ENCODE measurements around the gene KDM4B. TPM values are rescaled to one million over a fixed set of nuclear protein-coding genes. Genes with fewer than 3 reads are reported as not detected.
"Not testable (repeated sequence)": the region's sequence is repeated elsewhere in the genome, so short reads cannot be mapped to it uniquely, and the experiment has no call there.

The KDM4B gene
- total and polyA plus RNA-seq, 4 donors, result 17.1 to 49.5 (median 24.7) TPM

DNA sequence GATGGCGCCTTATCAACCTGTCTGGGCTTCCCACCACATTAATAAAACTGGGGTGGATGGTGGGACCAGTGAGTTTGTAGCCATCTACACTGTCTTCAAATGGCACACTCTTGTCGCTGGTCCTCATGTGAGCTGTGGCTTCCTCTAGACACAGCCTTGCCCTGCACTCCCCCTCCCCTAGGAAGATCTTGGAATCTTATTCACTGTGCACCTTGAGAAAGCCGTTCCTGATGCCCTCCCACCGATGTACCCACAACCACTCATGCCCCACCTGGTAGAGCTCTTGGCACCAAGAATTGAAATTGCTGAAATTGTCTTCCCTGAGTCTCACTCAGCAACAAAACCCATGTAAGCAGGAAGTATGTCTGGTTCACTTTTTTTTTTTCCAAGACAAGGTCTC is 225.7 kb downstream of the KDM4B start:
- no peak overlapping the region for H3K27ac ChIP-seq (ENCODE audit: low read depth in 1 of 2, low read length in 1 of 2)
- no peak for TF ChIP-seq CTCF (IDR thresholded peaks at IDR 0.05; ENCODE audit: control extremely low read depth, extremely low read depth)
- ATAC-seq (ENCODE audit: insufficient read depth, low FRiP score), result no peak
- no peaks in the 10 kb centered on the region for H3K9me3 ChIP-seq (ENCODE audit: control insufficient read depth in 4 of 4, insufficient read depth in 3 of 4, low read length in 3 of 4)
- no peaks in the 10 kb centered on the region for H3K4me1 ChIP-seq (ENCODE audit: control insufficient read depth in 5 of 5, insufficient read depth in 5 of 5, low read length in 5 of 5)
- no peak for DNase-seq
- H3K4me3 ChIP-seq, result no peak overlapping the region
- H3K9ac ChIP-seq (ENCODE audit: insufficient read depth in 1 of 2, low read length in 2 of 2), result no peak overlapping the region
- no peaks in the 10 kb centered on the region for H3K27me3 ChIP-seq (ENCODE audit: control insufficient read depth in 3 of 3, insufficient read depth in 3 of 3, low read length in 2 of 3)
- 94 to 96% methylated on average over 4 of the region's 4 CpGs for WGBS, 2 donors
- no peaks in the 10 kb centered on the region for H3K36me3 ChIP-seq (ENCODE audit: control insufficient read depth in 4 of 4, insufficient read depth in 4 of 4, low read length in 4 of 4)

DNA sequence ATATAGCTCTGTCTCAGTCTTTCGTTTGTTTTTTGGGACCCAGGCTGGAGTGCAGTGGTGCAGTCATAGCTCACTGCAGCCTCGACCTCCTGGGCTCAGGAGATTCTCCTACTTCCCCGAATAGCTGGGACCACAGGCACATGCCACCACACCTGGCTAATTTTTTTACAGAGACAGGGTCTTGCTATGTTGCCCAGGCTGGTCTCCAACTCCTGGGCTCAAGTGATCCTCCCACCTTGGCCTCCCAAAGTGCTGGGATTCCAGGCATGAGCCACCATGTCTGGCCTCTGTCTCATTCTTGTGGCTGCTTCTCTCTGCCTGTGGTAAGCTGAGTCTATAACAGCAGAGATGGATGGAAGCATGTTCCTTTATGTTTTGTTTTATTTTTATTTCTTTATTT is 226.7 kb downstream of the KDM4B start:
- H3K27me3 ChIP-seq (ENCODE audit: control insufficient read depth in 3 of 3, insufficient read depth in 3 of 3, low read length in 2 of 3); DNase-seq; H3K9me3 ChIP-seq (ENCODE audit: control insufficient read depth in 4 of 4, insufficient read depth in 3 of 4, low read length in 3 of 4); H3K27ac ChIP-seq (ENCODE audit: low read depth in 1 of 2, low read length in 1 of 2); H3K4me3 ChIP-seq; ATAC-seq (ENCODE audit: insufficient read depth, low FRiP score); H3K36me3 ChIP-seq (ENCODE audit: control insufficient read depth in 4 of 4, insufficient read depth in 4 of 4, low read length in 4 of 4); H3K9ac ChIP-seq (ENCODE audit: insufficient read depth in 1 of 2, low read length in 2 of 2); H3K4me1 ChIP-seq (ENCODE audit: control insufficient read depth in 5 of 5, insufficient read depth in 5 of 5, low read length in 5 of 5): not testable (repeated sequence)
- WGBS, 2 donors, result 79 to 86% methylated on average over 3 of the region's 3 CpGs

DNA sequence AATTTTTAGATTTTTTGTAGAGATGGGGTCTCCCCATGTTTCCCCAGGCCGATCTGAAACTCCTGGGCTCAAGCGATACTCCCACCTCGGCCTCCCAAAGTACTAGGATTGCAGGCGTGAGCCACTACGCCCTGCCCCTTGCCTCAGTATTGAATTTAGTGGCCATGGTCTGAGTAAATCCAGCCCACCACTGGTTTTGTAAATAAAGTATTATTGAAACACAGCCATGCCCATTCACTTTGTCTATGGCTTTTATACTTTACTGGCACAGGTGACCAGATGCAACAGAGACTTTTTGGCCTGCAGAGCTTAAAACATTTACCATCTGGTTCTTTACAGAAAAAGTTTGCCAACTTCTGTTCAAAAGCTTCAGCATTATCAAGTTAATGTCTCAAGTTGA is 227.9 kb downstream of the KDM4B start:
- WGBS, 2 donors, result 91 to 98% methylated on average over 5 of the region's 5 CpGs
- H3K4me3 ChIP-seq, result no peak overlapping the region
- DNase-seq, result no peak

DNA sequence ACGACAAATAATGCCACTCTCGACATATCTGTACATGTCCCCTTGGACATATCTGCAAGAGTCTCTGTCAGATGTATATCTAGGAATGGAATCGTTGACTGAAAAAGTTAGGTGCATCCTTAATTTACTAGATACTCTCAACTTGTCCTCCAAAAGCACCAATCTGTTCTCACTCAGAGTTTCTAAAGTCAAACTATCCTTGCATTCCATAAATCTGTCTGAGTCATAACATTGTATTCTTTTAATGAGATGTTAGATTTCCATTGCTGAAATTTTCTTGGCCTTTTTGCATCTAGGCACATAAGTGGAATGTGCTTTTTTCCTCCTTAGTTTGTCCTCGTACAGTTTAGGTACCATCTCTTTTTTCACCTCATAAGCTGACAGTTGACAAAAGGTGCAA is 231.9 kb downstream of the KDM4B start:
- DNase-seq, result no peak
- Histone ChIP-seq H3K36me3 (ENCODE audit: control insufficient read depth in 4 of 4, insufficient read depth in 4 of 4, low read length in 4 of 4) (peaks cover 0 to 6% (median 0%) of the 10 kb centered on the region in 4 donors), H3K27me3 (ENCODE audit: control insufficient read depth in 3 of 3, insufficient read depth in 3 of 3, low read length in 2 of 3) (no peaks in the 10 kb centered on the region), H3K9me3 (ENCODE audit: control insufficient read depth in 4 of 4, insufficient read depth in 3 of 4, low read length in 3 of 4) (peaks cover 0 to 14% (median 5%) of the 10 kb centered on the region in 4 donors), H3K4me3 (no peak overlapping the region), H3K9ac (ENCODE audit: insufficient read depth in 1 of 2, low read length in 2 of 2) (no peak overlapping the region), H3K4me1 (ENCODE audit: control insufficient read depth in 5 of 5, insufficient read depth in 5 of 5, low read length in 5 of 5) (no peaks in the 10 kb centered on the region), H3K27ac (ENCODE audit: low read depth in 1 of 2, low read length in 1 of 2) (no peak overlapping the region)
- no peak for ATAC-seq (ENCODE audit: insufficient read depth, low FRiP score)
- no peak for TF ChIP-seq CTCF (IDR thresholded peaks at IDR 0.05; ENCODE audit: control extremely low read depth, extremely low read depth)
- WGBS, 2 donors, result 94 to 96% methylated on average over 4 of the region's 4 CpGs

More for the DNA sequence above, 227.9 kb downstream of the KDM4B start:
- no peak for ATAC-seq (ENCODE audit: insufficient read depth, low FRiP score)
- Histone ChIP-seq H3K9ac (ENCODE audit: insufficient read depth in 1 of 2, low read length in 2 of 2) (no peak overlapping the region), H3K36me3 (ENCODE audit: control insufficient read depth in 4 of 4, insufficient read depth in 4 of 4, low read length in 4 of 4) (no peaks in the 10 kb centered on the region), H3K27me3 (ENCODE audit: control insufficient read depth in 3 of 3, insufficient read depth in 3 of 3, low read length in 2 of 3) (no peaks in the 10 kb centered on the region), H3K9me3 (ENCODE audit: control insufficient read depth in 4 of 4, insufficient read depth in 3 of 4, low read length in 3 of 4) (peaks cover 0 to 11% (median 5%) of the 10 kb centered on the region in 4 donors), H3K4me1 (ENCODE audit: control insufficient read depth in 5 of 5, insufficient read depth in 5 of 5, low read length in 5 of 5) (no peaks in the 10 kb centered on the region), H3K27ac (ENCODE audit: low read depth in 1 of 2, low read length in 1 of 2) (no peak overlapping the region)
- no peak for TF ChIP-seq CTCF (IDR thresholded peaks at IDR 0.05; ENCODE audit: control extremely low read depth, extremely low read depth)
